Liver (tissue), 3 donors: Measurements from ENCODE around the gene SUPT6H.

Experiments used
- HNF4A ChIP-seq, 2 donors: conservative IDR thresholded peaks; 2 replicates each; pipeline ENCODE4 v1.6.1; 2016; ENCODE audit warnings: antibody characterized with exemption in 2 of 2, mild to moderate bottlenecking in 2 of 2
- REST ChIP-seq: IDR thresholded peaks from 2 replicates; pipeline ENCODE4 v1.6.1; 2016; ENCODE audit warnings: antibody characterized with exemption, mild to moderate bottlenecking
- YY1 ChIP-seq: IDR thresholded peaks from 2 replicates; pipeline ENCODE4 v1.6.1; 2016; ENCODE audit warnings: antibody characterized with exemption, mild to moderate bottlenecking
- TF ChIP-seq, protein P1 (sequence below): fragments of 150-350 bp; IDR thresholded peaks from 2 replicates; pipeline ENCODE4 v1.5.1; 2017; ENCODE audit warnings: improper control_type of control experiment, low read depth, low read length; ENCODE audit not compliant: missing input control
- TF ChIP-seq, protein P2 (sequence below): IDR thresholded peaks from 2 replicates; pipeline ENCODE4 v1.6.1; 2016; ENCODE audit warnings: antibody characterized with exemption
- donor health status: healthy.
- donor health status: healthy.

GRCh38 chr17:28747801-28748750, 86.1 kb downstream of the SUPT6H start:
- no peak for TF ChIP-seq HNF4A (conservative IDR thresholded peaks at IDR 0.05)
- TF ChIP-seq, protein P1, sequence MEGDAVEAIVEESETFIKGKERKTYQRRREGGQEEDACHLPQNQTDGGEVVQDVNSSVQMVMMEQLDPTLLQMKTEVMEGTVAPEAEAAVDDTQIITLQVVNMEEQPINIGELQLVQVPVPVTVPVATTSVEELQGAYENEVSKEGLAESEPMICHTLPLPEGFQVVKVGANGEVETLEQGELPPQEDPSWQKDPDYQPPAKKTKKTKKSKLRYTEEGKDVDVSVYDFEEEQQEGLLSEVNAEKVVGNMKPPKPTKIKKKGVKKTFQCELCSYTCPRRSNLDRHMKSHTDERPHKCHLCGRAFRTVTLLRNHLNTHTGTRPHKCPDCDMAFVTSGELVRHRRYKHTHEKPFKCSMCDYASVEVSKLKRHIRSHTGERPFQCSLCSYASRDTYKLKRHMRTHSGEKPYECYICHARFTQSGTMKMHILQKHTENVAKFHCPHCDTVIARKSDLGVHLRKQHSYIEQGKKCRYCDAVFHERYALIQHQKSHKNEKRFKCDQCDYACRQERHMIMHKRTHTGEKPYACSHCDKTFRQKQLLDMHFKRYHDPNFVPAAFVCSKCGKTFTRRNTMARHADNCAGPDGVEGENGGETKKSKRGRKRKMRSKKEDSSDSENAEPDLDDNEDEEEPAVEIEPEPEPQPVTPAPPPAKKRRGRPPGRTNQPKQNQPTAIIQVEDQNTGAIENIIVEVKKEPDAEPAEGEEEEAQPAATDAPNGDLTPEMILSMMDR, result no peak
- TF ChIP-seq, protein P2, sequence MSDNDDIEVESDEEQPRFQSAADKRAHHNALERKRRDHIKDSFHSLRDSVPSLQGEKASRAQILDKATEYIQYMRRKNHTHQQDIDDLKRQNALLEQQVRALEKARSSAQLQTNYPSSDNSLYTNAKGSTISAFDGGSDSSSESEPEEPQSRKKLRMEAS, result no peak
- no peak for TF ChIP-seq REST
- TF ChIP-seq YY1, result no peak
